GM12875 (cell line): Measurements from ENCODE around the gene CSTPP1.

Experiments used
- H3K4me3 ChIP-seq: one replicate; pipeline ENCODE4 v1.5.1; 2011; ENCODE audit warnings: low read depth, low read length, control low read depth
- TF ChIP-seq, protein P1 (sequence below): IDR thresholded peaks from 2 replicates; pipeline ENCODE4 v1.5.1; 2011; ENCODE audit warnings: low read depth, mild to moderate bottlenecking, control low read depth, inconsistent platforms, low read length, moderate library complexity, borderline replicate concordance; ENCODE audit not compliant: insufficient read depth

Gene CSTPP1

DNA sequence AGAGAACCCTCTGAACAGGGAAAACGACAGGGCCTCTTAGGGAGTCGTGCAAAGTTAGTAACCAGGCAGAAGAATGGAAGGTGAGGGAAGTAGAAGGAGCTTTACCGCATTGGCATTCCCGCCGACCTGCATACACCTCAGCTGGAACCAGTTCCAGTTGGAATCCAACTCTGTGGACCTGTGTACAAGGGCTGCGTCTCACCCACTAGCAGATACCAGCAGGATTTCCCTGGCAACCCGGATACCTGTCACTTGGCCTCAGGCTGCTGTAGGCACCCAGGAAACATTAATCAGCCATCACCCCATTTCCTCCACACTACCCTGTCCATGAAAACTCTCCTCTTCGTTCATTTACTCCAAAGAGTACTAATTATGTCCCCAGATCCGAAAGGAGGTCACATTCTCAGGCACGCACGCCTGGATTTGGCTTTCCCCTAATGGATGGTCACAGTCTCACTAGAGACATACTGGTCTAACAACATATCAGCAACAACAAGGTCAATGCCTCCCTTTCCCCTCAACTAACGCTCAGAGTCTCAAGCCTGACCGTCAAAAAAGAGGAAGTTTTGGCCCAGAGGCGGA lies 239.3 kb downstream of the CSTPP1 start:
- peak overlapping the region; percentile 98 for H3K4me3 ChIP-seq
- TF ChIP-seq, protein P1, sequence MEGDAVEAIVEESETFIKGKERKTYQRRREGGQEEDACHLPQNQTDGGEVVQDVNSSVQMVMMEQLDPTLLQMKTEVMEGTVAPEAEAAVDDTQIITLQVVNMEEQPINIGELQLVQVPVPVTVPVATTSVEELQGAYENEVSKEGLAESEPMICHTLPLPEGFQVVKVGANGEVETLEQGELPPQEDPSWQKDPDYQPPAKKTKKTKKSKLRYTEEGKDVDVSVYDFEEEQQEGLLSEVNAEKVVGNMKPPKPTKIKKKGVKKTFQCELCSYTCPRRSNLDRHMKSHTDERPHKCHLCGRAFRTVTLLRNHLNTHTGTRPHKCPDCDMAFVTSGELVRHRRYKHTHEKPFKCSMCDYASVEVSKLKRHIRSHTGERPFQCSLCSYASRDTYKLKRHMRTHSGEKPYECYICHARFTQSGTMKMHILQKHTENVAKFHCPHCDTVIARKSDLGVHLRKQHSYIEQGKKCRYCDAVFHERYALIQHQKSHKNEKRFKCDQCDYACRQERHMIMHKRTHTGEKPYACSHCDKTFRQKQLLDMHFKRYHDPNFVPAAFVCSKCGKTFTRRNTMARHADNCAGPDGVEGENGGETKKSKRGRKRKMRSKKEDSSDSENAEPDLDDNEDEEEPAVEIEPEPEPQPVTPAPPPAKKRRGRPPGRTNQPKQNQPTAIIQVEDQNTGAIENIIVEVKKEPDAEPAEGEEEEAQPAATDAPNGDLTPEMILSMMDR, result no peak

- TF ChIP-seq, protein P1, result no peak
- peak within 1 kb of the TSS; percentile 98 for H3K4me3 ChIP-seq
These were observed 240.0 kb downstream of the CSTPP1 start, which contains the start of gene ARFGAP2 for GRCh38 chr11:47176328-47177228. TSS of gene ARFGAP2 (minus strand) at chr11:47176879. CDS start at chr11:47176853, 26 bp downstream.

DNA sequence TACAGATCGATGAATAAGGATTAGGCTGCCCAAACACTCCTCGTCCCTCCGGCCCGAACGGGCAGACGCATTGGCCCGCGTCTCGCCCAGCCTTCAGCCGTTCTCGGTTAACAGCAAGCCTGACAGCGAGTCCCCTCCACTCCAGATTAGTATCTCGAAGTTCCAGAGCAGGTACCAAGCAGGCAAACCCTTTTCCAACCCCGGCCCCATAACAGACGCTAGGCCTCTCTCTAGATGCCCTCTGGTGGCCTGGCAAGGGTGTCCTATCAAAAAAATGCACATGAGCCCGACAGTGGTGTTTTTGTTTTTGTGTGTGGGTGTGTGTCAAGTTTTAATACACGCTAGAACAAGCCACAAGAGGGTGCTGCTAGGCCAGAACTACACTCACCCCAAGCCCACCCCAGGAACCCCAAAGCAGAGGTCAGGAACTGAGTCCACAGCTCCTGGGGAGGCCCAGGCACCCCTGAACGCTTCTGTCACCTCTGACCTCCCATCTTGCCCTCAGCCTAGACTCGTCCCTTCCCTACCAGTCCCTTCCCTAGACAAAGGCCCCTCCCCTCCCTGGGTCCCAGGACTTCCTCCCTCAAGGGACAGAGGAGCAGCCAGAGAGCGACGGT lies 240.8 kb downstream of the CSTPP1 start:
- peak overlapping the region; percentile 91 for H3K4me3 ChIP-seq
- TF ChIP-seq, protein P1, result peak; percentile 71

DNA sequence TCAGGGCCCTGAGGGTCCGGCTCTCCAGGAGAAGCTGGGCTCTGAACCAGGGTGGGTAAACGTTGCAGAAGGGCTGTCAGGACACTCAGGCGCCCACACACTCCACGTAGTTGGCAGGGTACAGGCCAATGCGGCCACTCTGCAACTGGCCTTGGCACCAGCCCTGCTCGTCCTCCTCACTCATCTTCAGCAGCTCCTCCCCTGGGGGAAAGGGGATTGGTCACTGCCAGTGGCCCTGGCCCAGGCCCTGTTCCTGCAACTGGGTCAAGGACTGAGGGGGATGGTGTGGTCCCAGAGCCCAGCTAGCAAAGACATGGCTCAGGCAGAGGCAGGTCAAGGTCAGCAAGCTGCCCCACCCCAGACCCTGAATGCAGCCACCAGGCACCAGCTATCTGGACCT lies 241.3 kb downstream of the CSTPP1 start:
- H3K4me3 ChIP-seq, result peak overlapping the region; percentile 91
- TF ChIP-seq, protein P1, result no peak

- TF ChIP-seq, protein P1, result no peak
- no peak overlapping the region for H3K4me3 ChIP-seq
These were observed 241.8 kb downstream of the CSTPP1 start for GRCh38 chr11:47178316-47178715.

- no peak overlapping the region for H3K4me3 ChIP-seq
- TF ChIP-seq, protein P1, result no peak
These were observed 242.4 kb downstream of the CSTPP1 start for GRCh38 chr11:47178737-47179654.
